ENCODE data around the gene ZWILCH. TPM values are rescaled to one million over a fixed set of nuclear protein-coding genes. Genes with fewer than 3 reads are reported as not detected.
"Not testable (repeated sequence)": the region's sequence is repeated elsewhere in the genome, so short reads cannot be mapped to it uniquely, and the experiment has no call there.

The ZWILCH gene
- total RNA-seq, 1 donor from 2014 or later: 30.9 TPM

- Mint-ChIP-seq H3K27ac (ENCODE audit: unreplicated experiment) (no peak overlapping the region), H3K9me3 (peaks cover 4% of the 10 kb centered on the region), H3K4me3 (no peak overlapping the region), H3K27me3 (ENCODE audit: low read depth) (no peaks in the 10 kb centered on the region), H3K36me3 (ENCODE audit: low read depth) (peaks cover 22% of the 10 kb centered on the region), H3K4me1 (peaks cover 5% of the 10 kb centered on the region)
- TF ChIP-seq CTCF (conservative IDR thresholded peaks at IDR 0.05): no peak
- no peak for DNase-seq (ENCODE audit: low read depth, low spot score)
These were observed 42.5 kb upstream of the ZWILCH start for GRCh38 chr15:66462627-66463026.

- H3K36me3 Mint-ChIP-seq (ENCODE audit: low read depth): peaks cover 25% of the 10 kb centered on the region
These were observed 39.8 kb upstream of the ZWILCH start for GRCh38 chr15:66465294-66465693.

GRCh38 chr15:66467162-66468040, 37.7 kb upstream of the ZWILCH start:
- H3K9me3 Mint-ChIP-seq; H3K27me3 Mint-ChIP-seq (ENCODE audit: low read depth); H3K27ac Mint-ChIP-seq (ENCODE audit: unreplicated experiment); H3K4me1 Mint-ChIP-seq; H3K4me3 Mint-ChIP-seq; DNase-seq (ENCODE audit: low read depth, low spot score): not testable (repeated sequence)
- peaks cover 25% of the 10 kb centered on the region for H3K36me3 Mint-ChIP-seq (ENCODE audit: low read depth)

More at GRCh38 chr15:66465294-66465693, 39.8 kb upstream of the ZWILCH start:
- DNase-seq (ENCODE audit: low read depth, low spot score); H3K9me3 Mint-ChIP-seq; H3K27me3 Mint-ChIP-seq (ENCODE audit: low read depth); H3K4me1 Mint-ChIP-seq; H3K4me3 Mint-ChIP-seq; H3K27ac Mint-ChIP-seq (ENCODE audit: unreplicated experiment): not testable (repeated sequence)

GRCh38 chr15:66470825-66471224, 34.3 kb upstream of the ZWILCH start:
- H3K27me3 Mint-ChIP-seq (ENCODE audit: low read depth): not testable (repeated sequence)

GRCh38 chr15:66472176-66472999, 32.7 kb upstream of the ZWILCH start:
- DNase-seq (ENCODE audit: low read depth, low spot score): no peak
- Mint-ChIP-seq H3K4me1 (peaks cover 18% of the 10 kb centered on the region), H3K4me3 (no peak overlapping the region), H3K36me3 (ENCODE audit: low read depth) (peaks cover 2% of the 10 kb centered on the region), H3K27me3 (ENCODE audit: low read depth) (no peaks in the 10 kb centered on the region), H3K9me3 (no peaks in the 10 kb centered on the region), H3K27ac (ENCODE audit: unreplicated experiment) (peak overlapping the region; percentile 21)
- no peak for TF ChIP-seq CTCF (conservative IDR thresholded peaks at IDR 0.05)

More at GRCh38 chr15:66470825-66471224, 34.3 kb upstream of the ZWILCH start:
- peaks cover 12% of the 10 kb centered on the region for H3K36me3 Mint-ChIP-seq (ENCODE audit: low read depth)
- not testable (repeated sequence) for DNase-seq (ENCODE audit: low read depth, low spot score); H3K9me3 Mint-ChIP-seq; H3K27ac Mint-ChIP-seq (ENCODE audit: unreplicated experiment); H3K4me3 Mint-ChIP-seq
- peaks cover 18% of the 10 kb centered on the region for H3K4me1 Mint-ChIP-seq

- no peak for DNase-seq (ENCODE audit: low read depth, low spot score)
- H3K27me3 Mint-ChIP-seq (ENCODE audit: low read depth): no peaks in the 10 kb centered on the region
- no peaks in the 10 kb centered on the region for H3K9me3 Mint-ChIP-seq
- H3K4me1 Mint-ChIP-seq: peaks cover 18% of the 10 kb centered on the region
- H3K36me3 Mint-ChIP-seq (ENCODE audit: low read depth): no peaks in the 10 kb centered on the region
- no peak overlapping the region for H3K27ac Mint-ChIP-seq (ENCODE audit: unreplicated experiment)
- no peak for TF ChIP-seq CTCF (conservative IDR thresholded peaks at IDR 0.05)
- no peak overlapping the region for H3K4me3 Mint-ChIP-seq
These were observed 31.0 kb upstream of the ZWILCH start for GRCh38 chr15:66474135-66474534.

Data from neural crest cell (in vitro differentiated cells).